NCI-H526 (cell line): Measurements from ENCODE around the gene REEP1.
"Not testable (repeated sequence)": the region's sequence is repeated elsewhere in the genome, so short reads cannot be mapped to it uniquely, and the experiment has no call there.

Experiments used
- DNase-seq, 2 experiments: peaks; one replicate each; lab custom pipeline; 2025; lab: John Stamatoyannopoulos, UW

The REEP1 gene

DNA sequence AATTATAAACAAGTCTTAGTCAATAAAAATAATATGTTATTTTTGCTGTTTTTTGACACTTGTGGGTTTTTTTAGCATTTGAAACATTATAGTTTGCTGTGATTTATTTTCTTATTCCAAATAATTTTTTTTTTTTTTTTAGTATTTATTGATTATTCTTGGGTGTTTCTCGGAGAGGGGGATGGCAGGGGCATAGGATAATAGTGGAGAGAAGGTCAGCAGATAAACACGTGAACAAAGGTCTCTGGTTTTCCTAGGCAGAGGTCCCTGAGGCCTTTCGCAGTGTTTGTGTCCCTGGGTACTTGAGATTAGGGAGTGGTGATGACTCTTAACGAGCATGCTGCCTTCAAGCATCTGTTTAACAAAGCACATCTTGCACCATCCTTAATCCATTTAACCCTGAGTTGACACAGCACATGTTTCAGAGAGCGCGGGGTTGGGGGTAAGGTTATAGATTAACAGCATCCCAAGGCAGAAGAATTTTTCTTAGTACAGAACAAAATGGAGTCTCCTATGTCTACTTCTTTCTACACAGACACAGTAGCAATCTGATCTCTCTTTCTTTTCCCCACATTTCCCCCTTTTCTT is 8.5 kb upstream of the REEP1 start:
- not testable (repeated sequence) for DNase-seq

DNA sequence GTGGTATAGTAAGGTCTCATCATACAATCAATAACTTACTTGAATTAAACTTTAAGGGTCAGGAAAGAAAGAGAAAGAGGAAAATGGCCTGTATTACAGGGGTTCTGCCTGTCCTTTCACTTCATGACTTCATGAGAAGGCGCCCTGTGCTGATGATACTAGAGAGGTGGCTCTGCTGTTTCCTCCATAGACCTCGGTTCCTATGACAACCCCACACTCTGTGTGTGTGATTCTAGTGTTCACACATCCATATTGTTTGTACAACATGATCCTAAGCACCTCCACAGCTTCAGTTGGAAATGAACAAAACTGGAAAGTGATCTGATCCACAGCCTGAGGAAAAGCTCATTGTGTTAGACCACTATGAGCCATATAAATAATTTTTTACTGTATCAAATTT is 7.0 kb upstream of the REEP1 start:
- no peak for DNase-seq

DNA sequence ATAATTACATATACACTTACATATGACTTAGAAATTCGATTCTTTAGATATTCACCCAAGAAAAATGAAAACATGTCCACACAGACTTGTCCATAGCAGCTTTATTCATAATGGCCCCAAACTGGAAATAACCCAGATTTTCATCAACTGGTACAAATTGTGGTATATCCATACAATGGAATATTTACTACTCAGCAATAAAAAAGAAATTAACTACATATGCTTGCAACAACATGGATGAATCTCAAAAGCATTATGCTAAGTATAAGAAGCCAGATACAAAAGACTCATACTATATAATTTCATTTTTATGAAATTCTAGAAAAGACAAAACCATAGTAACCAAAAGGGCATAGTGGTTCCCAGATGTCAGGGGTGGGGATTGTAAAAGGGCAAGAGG is 5.1 kb upstream of the REEP1 start:
- no peak for DNase-seq

DNA sequence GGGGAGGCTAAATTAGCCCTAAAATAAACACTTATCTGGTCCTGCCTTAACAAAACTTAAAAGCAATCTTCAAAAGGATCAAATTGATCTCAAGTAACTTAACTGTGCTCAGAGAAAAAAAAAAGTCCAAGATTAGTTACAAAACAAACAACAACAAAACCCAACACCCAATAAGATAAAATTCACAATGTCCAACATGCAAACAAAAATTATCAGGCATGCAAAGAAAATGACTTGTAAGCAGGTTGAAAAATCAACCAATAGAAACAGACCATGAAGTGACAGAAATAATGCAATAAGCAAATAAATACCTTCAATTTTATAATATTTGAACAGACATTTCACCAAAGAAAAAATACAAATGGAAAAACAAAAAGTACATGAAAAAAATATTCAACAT is 4.0 kb upstream of the REEP1 start:
- no peak for DNase-seq

DNA sequence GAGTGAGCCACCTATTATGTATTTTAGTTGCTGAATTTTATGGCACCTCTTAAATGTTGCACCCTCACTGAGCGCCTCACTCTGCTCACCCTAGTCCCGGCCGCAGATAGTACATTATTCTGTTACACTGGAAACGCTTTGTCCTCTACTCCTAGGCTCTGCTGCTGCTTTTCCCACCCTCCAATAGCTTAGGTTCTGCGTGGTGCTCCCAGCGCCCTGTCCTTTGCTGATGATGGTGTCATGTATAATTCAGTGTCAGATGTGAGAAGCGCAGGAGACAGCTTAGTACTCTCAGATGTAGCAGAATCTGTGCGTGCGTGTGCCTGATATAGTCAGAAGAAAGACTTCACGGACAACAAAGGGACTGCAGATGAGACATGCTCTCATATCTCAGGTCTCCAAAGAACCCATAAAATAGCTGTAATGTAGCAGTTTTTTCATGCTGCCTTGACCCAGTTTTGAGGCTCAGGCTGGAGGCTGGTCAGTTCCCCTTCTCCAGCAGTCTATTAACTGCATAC is 1.4 kb upstream of the REEP1 start:
- no peak for DNase-seq

DNA sequence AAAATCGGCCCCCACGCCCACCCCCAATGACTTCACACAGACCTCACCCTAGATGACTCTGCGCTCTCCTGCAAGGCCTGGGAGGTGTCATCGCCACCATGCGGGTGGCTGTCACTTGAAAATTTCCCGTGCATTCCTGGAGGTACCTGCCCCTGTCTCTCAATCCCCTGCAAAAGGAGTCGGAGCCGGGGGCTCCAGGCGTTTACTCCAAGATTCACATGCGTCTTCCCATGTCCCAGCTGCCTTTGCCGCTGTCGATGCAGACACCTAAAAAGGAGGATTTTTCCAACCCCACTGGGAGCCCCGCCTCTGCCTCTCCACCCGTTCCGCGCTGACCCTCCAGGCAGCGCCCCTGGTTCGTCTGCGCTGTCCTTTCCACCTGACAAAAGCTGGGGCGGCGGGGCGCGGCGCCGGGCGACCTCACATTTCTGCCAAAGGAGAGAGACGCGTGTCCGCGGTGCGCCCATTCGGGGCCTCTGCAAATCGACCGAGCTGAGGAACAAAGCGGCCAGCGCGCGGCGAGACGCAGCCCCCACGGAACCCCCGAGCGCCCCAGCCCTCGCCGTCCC is 667 bp downstream of the REEP1 start:
- no peak for DNase-seq

DNA sequence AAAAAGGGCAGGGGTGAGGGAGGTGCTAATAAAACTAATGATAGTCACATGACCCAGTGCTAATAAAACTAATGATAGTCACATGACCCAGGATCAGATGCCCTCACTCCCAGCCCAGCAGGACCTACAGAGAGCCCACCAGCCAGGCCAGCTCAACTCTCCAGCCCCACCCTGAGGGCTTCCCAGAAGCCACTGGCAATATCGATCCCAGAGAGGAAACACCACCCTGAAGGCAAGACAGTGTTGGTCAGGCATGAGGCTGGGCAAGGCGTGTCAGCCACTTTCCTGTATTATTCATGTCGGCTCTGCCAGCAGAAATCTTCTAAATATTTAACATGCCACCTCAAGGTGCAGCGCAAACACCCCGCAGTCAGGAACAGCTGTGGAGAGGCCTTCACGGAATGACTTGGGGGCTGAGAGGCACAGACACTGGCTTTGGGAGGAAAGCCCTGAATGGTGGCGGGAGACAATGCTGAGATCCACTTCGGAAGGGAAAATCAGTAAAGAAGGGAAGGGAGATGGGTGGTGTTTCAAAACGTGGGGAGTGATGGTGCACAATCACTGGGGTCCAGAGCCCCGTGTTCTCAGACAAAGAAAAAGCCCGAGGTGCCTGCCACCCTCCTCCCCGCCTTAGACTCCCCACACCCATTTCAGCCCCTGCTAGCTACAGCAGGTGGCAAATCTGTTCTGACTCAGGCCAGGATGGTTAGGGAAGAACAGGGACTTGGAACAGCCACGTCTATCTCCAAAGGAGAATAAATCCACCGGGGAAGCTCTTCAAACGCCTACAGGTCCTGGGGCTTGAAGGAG is 1.4 kb downstream of the REEP1 start:
- peak in 1 of 2 experiments; percentile 35 for DNase-seq

DNA sequence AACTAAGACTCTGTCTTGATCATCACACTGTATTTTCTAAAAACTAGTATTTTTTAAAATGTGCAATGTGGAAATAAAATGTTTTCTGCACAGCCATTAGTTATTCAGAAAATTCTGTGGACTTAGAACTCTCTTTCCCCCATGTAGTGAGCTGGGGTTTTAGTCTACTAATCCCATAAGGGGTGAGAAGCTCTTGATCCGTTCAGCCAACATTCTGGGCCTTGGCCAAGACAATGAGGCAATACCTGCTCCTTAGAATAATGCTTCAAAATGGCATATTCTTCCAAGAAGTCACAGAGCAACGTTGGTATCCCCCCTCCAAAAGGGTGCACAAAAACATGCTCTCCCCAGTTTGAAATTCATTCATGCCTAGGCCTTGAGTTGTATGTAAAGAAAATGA is 4.0 kb downstream of the REEP1 start:
- DNase-seq: no peak

DNA sequence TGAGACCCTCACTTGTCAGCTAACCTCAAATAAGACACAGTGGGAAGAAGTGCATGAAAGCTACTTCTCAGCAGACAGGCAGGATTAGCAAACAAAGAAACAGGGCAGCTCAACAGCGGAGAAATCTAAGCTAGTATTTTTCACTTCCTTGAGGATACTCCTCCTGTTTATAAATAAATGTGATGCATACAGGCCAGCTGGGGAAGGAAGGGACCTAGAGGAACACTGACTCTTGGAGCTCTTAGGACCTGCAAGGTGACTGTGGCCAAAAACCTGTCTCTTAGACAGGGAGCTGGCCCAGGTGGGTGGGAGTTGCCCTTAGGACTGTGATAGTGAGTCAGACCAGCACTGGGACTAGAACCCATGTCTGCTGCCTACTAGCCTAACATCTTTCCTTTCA is 4.8 kb downstream of the REEP1 start:
- DNase-seq: no peak

DNA sequence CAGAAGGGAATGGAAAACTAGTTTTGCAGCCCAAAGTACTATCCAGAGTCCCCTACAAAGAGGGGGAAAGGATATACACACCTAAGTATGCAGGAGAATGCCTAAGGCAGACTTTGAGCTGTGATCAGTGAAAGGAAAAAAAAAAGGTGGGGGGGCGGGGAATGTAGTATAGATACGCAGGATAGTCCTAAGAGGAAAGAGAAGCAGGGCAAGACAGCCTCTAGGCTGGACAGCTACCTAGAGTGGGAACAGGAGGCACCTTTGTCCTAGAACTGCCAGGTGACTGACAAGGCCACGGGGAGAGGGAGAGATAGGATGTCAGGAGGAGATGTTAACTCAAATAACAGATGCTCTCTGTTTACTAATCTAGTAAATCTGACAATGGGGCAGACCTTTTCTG is 6.0 kb downstream of the REEP1 start:
- DNase-seq: no peak

DNA sequence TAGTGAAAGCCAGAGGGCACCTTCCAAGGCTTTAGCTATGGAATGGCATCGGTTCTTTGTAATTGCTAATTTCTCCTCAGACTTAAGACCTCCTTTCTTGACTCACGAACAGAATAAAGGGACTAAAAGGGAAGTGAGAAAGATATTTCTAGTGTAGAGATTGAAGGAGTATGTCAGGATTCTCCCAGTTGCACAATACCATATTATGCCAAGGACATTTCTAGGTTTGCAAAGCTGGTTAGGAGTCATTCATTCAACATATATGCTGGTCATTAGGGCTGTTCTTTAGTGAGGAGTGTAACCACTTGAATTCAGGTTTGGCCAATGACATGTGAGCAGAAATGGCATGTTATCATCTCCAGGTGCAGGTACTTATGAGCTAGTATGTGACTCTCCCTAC is 7.4 kb downstream of the REEP1 start:
- no peak for DNase-seq

DNA sequence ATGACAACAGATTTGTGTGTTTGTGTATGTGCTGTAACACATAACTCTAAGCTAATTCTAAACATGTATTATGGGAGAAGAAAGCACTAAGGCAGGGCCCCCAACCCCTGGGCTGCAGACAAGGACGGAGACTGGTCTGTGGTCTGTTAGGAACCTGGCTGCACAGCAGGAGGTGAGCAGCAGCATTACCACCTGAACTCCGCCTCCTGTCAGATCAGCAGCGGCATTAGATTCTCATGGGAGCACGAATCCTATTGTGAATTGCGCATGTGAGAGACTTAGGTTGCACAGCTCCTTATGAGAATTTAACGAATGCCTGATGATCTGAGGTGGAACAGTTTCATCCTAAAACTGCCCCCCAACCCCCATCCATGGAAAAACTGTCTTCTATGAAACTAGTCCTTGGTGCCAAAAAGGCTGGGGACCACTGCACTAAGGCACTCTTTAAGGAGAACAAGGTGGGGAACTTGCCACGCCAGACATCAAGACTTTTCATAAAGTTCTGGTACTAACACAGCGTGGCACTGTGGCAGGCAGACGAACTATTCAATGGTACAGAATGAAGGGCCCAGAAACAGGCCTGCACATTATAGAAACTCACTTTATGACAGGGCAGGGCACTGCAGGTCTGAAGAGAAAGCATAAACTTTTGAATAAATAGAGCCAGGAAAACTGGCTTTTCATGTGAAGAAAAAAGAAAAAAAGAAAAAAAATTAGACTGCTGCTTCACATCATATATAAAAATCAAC is 14.0 kb downstream of the REEP1 start:
- no peak for DNase-seq

DNA sequence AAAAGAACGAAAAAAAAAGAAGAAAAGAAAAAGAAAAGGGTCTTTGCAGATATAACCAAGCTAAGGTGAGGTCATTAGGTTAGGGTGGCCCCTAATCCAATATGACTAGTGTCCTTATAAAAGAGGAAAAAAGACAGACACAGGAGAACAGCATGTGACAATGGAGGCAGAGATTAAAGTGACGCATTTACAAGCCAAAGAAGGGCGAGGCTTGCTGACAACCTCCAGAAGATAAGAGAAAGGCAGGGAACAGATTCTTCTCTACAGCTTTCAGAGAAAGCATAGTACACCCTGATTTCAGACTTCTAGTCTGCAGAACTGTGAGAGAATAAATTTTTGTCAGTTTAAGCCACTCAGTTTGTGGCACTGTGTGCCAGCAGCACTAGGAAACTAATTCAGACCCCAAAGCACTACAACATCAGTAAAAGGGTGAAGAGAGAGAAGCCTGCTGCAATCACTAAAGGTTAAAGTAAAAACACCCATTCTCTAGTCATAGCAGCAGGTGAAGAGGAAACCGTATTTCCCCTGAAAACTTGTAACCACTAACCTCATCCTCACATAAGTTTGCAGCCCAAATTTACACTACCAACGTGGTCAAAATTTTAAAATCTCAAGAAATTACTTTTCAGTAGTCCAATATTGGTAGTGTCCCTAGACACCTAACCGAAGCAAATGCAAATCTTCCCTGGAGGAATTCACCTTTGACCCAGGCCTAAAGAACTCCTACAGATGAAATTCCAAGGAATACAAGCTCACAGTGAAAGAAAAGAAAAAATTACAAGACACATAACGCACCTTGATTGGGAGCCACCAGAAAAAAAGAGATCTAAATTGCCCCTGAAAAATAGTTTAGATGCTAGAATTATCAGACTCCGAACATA is 17.5 kb downstream of the REEP1 start:
- no peak for DNase-seq

DNA sequence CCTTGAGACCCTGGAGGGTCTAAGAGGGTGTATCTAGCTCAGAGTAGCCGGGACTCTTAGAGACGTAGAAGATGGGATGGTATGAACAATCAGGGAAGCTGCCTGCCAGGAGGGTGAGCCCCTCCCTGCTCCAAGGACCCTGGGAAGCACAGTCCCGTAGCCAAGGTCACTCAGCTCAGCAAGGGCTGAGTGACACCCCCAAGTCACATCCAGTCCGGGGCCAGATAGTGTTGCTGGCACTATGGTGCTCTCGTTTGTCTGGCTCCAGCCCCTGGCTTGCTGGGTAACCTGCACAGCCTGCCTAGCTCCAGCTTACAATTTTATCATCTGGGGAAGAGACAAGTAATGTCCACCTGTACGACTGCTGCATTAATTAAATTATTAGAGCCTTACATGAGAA is 22.3 kb downstream of the REEP1 start:
- no peak for DNase-seq

DNA sequence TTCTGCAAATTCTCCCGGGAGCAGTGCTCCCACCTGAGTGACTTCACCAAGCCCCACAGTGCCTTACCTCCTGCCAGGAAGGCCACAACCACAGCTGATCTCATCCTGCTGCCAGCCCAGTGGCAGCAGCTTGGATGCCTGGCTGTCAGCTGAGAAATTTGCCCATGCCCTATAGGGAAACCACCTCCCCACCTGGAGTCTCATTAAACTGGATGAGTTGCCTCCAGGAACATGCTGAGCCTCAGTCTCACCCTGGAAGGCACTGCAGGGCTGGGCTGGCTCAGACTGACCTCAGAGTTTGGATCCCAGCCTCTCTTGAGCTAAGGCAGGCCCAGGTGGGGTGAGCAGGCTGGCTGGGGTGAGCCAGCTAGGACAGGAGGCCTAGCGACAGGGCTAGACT is 23.3 kb downstream of the REEP1 start:
- no peak for DNase-seq

DNA sequence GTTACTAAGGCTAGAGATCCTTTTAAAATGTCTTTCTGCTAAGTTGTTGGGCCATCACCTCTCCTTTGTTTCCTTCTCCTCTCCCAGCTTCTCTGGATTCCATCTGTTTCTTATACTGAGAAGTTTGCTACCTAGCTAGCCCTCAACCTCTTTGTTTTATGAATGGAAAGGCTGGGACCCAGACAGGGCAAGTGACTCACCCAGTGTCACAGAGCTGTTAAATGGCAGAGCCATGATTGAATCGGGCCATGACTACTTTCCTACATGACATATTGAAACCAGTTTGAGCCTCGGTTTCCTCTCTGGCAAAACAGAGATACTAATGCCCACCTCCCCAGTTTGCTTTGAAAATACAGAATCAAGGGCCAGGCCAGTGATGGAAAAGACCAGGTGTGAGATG is 24.1 kb downstream of the REEP1 start:
- no peak for DNase-seq

DNA sequence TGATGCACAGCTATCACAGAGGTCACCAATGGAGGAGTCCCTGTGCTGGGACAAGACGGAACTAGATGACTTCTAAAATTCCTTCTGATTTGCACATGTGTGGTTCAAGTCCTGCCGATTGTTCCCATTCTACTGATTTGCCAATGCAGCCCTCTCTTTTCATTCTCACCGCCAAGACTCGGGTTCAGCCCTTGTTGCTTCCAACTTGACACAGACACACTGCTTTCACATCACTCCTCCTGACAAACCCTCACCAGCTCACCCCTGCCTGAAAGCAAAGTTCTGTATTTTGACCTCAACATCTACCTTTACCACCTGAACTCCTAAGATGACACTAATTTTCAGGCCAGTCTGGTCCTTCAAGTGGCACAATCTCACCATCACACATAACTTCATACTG is 25.5 kb downstream of the REEP1 start:
- DNase-seq: no peak

DNA sequence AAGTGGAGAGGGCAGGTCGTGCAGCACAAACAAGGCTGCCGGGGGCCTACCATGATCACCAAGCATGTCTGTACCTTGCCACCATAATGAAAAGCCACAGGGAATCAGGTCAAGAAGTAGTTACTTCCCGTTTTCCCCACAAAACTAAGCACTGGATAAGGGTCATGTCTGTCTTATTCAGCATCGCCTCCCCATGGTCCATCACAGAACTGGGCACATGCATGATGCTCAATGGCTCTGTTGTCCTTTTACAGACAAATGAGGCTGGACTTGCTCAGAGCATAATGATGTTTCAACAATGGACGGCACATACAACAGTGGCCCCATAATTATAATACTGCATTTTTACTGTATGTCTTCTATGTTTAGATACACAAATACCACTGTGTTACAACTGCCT is 27.5 kb downstream of the REEP1 start:
- no peak for DNase-seq

DNA sequence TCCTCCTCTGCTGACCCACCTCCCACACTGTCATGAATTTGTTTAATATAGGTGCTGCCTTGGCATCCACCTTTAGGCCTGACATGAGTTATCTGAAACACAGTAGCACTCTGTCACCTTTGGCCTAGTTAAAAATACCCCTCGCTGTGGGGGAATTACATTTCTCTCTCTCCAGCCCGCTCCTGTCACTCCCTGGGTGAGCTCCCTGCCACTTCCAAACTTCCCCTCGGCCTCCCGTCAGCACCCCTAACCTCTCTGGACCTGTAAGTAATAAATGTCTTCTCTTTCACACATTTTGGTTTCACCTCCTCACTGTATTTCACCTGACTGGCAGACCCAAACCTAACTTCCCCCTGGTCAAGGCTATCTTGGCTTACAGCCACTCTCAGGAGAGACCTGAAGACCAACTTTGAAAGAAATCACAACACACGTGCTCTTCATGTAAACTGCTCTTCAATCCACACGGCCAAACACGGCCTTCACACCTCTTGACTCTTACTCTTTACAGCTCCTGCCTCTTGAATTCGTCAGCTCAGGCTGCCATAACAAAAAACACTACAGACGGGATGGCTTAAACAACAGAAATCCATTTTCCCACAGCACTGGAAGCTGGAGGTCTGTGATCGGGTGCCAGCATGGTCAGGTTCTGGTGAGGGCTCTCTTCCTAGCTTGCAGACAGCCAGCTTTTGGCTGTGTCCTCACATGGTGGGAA is 28.3 kb downstream of the REEP1 start:
- DNase-seq: no peak

DNA sequence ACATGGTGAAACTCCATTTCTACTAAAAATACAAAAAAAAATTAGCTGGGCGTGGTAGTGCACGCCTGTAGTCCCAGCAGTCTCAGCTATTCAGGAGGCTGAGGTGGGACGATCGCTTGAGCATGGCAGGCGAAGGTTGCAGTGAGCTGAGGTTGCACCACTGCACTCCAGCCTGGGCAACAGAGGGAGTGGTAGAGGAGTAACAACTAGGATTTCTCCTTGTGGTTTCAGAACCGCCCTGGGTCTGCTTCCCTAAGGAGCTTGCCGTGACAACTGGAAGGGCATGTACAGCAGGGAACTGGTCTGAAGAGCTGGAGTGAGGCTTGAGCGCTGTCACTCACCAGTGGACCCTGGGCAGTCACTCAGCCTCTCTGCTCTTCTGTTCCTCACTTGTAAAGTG is 29.1 kb downstream of the REEP1 start:
- no peak for DNase-seq

DNA sequence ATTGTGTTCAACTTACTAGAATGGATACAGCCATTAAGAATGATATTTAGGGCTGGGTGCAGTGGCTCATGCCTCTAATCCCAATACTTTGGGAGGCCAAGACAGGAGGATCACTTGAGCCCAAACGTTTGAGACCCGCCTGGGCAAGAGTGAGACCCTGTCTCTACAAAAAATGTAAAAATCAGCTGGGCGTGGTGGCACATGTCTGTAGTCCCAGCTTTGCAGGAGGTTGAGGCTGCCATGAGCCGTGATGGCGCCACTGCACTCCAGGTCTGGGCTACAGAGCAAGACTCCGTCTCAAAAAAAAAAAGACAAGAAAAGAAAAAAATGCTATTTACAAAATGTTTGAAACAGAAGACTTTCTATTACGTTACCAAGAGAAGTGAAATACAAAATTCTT is 30.0 kb downstream of the REEP1 start:
- DNase-seq: no peak
